Measurements from ENCODE around the gene OLFM2.

OLFM2 gene

DNA sequence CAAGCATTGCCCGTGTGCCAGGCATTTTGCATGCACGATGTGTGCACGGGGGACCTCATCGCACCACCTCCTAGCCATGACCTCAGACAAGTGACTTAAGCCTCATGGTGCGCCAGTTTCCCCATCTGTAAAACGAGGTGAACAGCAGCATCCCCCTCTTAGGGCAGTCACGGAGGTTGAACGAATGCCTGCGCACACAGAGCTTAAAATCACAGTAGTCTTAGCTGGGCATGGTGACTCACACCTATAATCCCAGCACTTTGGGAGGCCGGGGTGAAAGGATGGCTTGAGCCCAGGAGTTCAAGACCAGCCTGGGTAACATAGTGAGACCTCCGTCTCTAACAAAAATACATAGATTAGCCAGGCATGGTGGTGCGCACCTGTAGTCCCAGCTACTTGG lies 52.6 kb downstream of the OLFM2 start:
- no peak overlapping the region for H3K4me3 ChIP-seq
- no peaks in the 10 kb centered on the region for H3K27me3 ChIP-seq
- H3K4me1 ChIP-seq = peaks cover 0 to 5% (median 2%) of the 10 kb centered on the region in 4 donors
- H3K9me3 ChIP-seq = no peaks in the 10 kb centered on the region
- H3K27ac ChIP-seq = no peak overlapping the region
- intact Hi-C loops (cut with DNase I; ENCODE audit: low total_unique reads) = no loop called here
- no peaks in the 10 kb centered on the region for H3K36me3 ChIP-seq
- no peak for DNase-seq
- no peak for TF ChIP-seq CTCF (IDR thresholded peaks at IDR 0.05)

DNA sequence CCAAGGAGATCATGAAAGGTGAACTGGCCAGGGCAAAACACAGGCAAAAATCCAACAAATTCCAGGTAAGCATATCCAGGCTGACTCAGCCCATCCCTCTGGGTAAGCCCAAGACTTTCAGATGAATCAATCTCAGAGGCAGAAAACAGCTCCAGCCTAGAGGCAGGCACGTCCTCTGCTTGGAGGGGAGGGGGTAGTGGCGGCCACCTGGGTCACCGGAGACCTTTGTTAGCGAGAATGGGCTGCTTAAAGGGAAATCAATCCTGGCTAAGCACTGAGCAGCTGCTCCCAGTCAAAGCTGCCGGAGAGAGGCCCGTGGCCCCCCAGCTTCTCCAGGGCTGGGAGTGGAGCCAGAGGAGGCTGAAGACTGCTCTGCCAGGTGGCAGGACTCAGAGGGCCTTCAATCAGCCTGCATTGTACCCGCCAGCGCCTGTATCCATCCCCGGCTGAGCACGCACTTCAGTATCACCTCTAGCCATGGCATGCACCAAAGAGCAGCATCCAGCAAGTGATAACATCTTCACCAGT lies 53.0 kb downstream of the OLFM2 start:
- Histone ChIP-seq H3K4me3 (no peak overlapping the region), H3K9me3 (no peaks in the 10 kb centered on the region), H3K27me3 (no peaks in the 10 kb centered on the region), H3K27ac (no peak overlapping the region), H3K36me3 (no peaks in the 10 kb centered on the region), H3K4me1 (peaks cover 0 to 5% (median 2%) of the 10 kb centered on the region in 4 donors)
- intact Hi-C loops (cut with DNase I; ENCODE audit: low total_unique reads) = no loop called here
- DNase-seq = no peak
- no peak for TF ChIP-seq CTCF (IDR thresholded peaks at IDR 0.05)

DNA sequence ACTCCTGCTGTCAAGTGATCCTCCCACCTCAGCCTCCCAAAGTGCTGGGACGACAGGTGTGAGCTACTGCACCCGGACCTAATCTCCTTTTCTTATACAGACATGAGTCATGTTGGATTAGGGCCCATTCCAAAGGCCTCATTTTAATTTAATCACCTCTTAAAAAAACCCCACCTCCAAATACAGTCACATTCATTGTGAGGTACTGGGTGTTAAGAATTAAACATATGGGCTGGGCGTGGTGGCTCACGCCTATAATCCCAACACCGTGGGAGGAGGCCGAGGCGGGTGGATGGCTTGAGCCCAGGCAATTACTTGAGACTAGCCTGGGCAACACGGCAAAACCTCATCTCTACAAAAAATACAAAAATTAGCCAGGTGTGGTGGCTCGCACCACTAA lies 54.6 kb downstream of the OLFM2 start:
- no peaks in the 10 kb centered on the region for H3K27me3 ChIP-seq

GRCh38 chr19:9878511-9879196 lies 57.7 kb downstream of the OLFM2 start:
- intact Hi-C loops (cut with DNase I; ENCODE audit: low total_unique reads) = no loop called here
- Histone ChIP-seq H3K9me3 (no peaks in the 10 kb centered on the region), H3K27ac (no peak overlapping the region), H3K36me3 (no peaks in the 10 kb centered on the region), H3K4me1 (no peaks in the 10 kb centered on the region), H3K27me3 (no peaks in the 10 kb centered on the region), H3K4me3 (no peak overlapping the region)
- DNase-seq = no peak
- TF ChIP-seq CTCF (IDR thresholded peaks at IDR 0.05) = no peak

More for the DNA sequence above, 54.6 kb downstream of the OLFM2 start:
- H3K4me1 ChIP-seq = peaks cover 0 to 5% (median 2%) of the 10 kb centered on the region in 4 donors
- TF ChIP-seq CTCF (IDR thresholded peaks at IDR 0.05) = no peak
- H3K9me3 ChIP-seq = no peaks in the 10 kb centered on the region
- intact Hi-C loops (cut with DNase I; ENCODE audit: low total_unique reads) = no loop called here
- H3K36me3 ChIP-seq = no peaks in the 10 kb centered on the region
- H3K4me3 ChIP-seq = no peak overlapping the region
- no peak overlapping the region for H3K27ac ChIP-seq
- DNase-seq = no peak

DNA sequence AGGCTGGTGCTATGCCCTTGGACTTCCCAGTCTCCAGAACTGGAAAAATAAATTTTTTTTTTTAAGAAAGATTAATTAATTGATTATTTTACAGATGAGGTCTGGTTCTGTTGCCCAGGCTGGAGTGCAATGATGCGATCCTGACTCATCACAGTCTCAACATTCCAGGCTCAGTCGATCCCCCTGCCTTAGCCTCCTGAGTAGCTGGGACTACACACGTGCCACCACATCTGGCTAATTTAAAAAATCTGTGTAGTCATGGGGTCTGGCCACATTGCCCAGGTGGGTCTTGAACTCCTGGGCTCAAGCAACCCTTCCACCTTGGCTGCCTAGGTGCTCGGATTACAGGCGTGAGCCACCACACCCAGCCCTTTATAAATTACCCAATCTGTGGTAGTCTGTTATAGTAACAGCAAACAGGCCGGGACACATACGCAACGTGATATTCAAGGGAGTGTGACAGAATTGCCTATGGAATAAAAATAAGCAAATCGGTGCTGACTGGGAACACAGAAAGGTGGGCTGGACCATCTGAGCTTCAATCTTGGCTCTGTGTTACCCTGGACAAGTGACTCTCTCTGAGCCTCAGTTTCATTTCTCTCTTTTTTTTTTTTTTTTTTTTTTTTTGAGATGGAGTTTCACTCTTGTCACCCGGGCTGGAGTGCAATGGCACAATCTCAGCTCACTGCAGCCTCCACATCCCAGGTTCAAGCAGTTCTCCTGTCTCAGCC lies 58.4 kb downstream of the OLFM2 start:
- H3K27me3 ChIP-seq = no peaks in the 10 kb centered on the region
- H3K27ac ChIP-seq = no peak overlapping the region
- no peak overlapping the region for H3K4me3 ChIP-seq
- no peaks in the 10 kb centered on the region for H3K9me3 ChIP-seq
- H3K4me1 ChIP-seq = no peaks in the 10 kb centered on the region
- intact Hi-C loops (cut with DNase I; ENCODE audit: low total_unique reads) = no loop called here
- H3K36me3 ChIP-seq = no peaks in the 10 kb centered on the region
- TF ChIP-seq CTCF (IDR thresholded peaks at IDR 0.05) = no peak
- no peak for DNase-seq
